ENCODE data around the gene ACP7. TPM values are rescaled to one million over a fixed set of nuclear protein-coding genes. Genes with fewer than 3 reads are reported as not detected.

ACP7 gene
- total RNA-seq, 4 donors from 2014 or later = not detected

DNA sequence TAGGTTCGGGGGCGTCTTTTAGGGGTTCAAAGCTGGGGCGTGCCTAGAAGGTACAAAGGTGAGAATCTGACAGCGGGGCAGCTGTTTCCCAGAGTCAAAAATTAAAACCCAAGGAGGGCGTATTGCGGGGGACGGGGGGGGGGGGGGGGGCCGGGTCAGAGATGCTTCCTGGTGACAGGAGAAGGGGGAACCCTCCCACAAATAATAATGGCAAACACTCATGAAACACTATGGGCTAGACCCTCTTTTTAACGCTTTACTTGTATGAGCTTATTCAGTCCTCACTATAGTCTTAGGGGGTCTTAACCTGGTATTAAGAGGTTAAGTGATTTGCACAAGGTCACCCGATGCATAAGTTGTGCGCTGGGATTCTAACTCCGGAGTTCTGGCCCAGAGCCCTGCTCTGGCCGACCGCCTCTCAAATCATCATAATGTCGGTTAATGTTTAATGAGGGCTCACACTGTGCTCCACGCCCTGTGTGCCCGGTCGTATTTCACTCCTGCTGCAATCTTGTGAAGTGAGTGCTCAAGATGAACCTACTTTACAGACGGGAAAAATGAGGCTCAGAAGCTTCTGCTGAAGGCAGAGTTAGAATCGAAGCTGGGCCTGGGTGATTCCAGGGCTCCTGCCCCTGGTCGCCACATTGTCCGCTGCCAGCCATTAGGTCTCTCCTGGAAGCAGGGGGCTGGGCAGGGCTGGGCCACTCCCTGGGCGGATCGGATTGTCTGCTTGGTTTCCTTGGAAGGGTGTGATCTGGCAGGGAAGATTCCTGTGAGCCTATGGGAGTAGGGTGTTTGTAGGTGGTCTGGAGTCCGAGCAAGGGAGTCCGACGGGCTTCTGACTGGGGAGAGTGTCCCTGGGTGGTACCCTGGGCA, 42.4 kb downstream of the ACP7 start:
- H3K9me3 ChIP-seq = no peaks in the 10 kb centered on the region
- peak overlapping the region; percentile 80 to 94 (median 88) for H3K27ac ChIP-seq
- H3K36me3 ChIP-seq = no peaks in the 10 kb centered on the region
- peak in 2 of 3 donors; percentile 84 to 86 for DNase-seq
- H3K27me3 ChIP-seq = no peaks in the 10 kb centered on the region
- TF ChIP-seq, protein P1, sequence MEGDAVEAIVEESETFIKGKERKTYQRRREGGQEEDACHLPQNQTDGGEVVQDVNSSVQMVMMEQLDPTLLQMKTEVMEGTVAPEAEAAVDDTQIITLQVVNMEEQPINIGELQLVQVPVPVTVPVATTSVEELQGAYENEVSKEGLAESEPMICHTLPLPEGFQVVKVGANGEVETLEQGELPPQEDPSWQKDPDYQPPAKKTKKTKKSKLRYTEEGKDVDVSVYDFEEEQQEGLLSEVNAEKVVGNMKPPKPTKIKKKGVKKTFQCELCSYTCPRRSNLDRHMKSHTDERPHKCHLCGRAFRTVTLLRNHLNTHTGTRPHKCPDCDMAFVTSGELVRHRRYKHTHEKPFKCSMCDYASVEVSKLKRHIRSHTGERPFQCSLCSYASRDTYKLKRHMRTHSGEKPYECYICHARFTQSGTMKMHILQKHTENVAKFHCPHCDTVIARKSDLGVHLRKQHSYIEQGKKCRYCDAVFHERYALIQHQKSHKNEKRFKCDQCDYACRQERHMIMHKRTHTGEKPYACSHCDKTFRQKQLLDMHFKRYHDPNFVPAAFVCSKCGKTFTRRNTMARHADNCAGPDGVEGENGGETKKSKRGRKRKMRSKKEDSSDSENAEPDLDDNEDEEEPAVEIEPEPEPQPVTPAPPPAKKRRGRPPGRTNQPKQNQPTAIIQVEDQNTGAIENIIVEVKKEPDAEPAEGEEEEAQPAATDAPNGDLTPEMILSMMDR (IDR thresholded peaks at IDR 0.05) = no peak
- TF ChIP-seq POLR2A (IDR thresholded peaks at IDR 0.05) = peak; percentile 84 to 92
- peaks cover 0 to 54% (median 3%) of the 10 kb centered on the region in 4 donors for H3K4me1 ChIP-seq
- H3K4me3 ChIP-seq = peak overlapping the region; percentile 69 to 85 (median 77)

DNA sequence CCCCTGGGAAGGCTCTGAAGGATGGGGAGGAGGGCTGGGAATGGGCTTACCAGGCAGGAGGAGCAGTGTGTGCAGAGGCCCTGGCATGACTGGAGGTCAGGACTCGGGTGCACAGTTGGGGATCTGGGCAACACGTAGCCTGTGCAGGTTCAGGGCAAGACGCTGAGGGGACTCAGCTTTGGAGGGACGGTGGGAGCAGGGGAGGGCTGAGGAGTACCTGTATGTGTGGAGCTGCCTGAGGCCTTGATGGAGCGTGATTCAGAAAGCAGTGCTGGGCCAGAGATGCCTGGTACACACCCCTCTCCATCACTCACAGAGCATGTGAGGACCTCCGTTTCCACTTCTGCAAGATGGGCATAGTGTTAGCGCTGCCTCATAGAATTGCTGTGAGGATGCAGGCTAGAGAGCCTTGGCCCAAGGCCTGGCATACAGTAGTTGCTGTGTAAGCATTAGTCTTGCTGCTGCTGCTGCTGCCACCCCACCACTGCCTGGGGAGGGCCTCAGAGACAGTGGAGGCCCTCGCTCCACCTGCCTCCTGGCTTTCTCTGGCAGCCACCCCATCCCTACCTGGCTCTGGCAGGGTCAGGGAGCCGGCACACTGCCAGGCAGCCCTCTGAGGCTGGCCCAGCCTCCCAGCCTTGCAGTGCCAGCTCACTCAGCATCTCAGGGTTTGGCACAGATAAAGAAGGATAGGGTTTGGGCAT, 43.8 kb downstream of the ACP7 start:
- H3K9me3 ChIP-seq = no peaks in the 10 kb centered on the region
- no peaks in the 10 kb centered on the region for H3K36me3 ChIP-seq
- H3K27me3 ChIP-seq = no peaks in the 10 kb centered on the region
- TF ChIP-seq, protein P1 (IDR thresholded peaks at IDR 0.05) = no peak
- TF ChIP-seq POLR2A (IDR thresholded peaks at IDR 0.05) = no peak
- peak overlapping the region in 3 of 4 donors; percentile 80 to 94 (median 91) for H3K27ac ChIP-seq
- peak in 1 of 3 donors; percentile 71 for DNase-seq
- peak overlapping the region in 2 of 4 donors; percentile 73 to 81 for H3K4me3 ChIP-seq
- peaks cover 0 to 68% (median 3%) of the 10 kb centered on the region in 4 donors for H3K4me1 ChIP-seq

DNA sequence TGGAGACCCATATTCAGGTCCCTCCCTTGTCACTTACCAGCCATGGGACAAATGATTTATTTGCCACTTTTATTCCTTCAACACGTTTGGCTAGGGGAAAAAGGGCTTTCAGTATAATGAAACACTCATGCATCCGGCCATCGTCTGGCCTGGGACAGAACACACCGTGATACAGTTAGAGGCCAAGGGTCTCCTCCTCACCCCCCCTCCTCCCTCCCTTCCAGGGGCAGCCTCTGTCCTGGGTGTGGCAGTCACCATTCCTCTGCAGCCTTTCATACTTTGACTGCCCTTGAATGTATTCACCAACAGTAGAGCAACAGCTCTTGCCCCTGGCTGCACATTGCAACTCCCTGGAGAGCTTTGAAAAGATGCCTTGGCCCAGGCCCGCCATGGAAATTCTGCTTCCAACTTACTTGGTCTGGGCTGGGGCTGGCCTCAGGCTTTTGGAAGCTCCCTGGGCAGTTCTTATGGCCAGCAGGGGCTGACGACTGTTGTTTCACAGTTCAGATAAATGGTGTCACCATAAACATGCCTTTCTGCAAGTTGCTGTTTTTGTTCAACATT, 44.4 kb downstream of the ACP7 start:
- Histone ChIP-seq H3K9me3 (no peaks in the 10 kb centered on the region), H3K4me1 (peaks cover 0 to 75% (median 5%) of the 10 kb centered on the region in 4 donors), H3K27me3 (no peaks in the 10 kb centered on the region), H3K4me3 (peak overlapping the region in 2 of 4 donors; percentile 73 to 81), H3K36me3 (no peaks in the 10 kb centered on the region), H3K27ac (peak overlapping the region in 3 of 4 donors; percentile 80 to 94 (median 91))
- peak in 2 of 3 donors; percentile 82 for DNase-seq
- peak; percentile 39 to 72 for TF ChIP-seq POLR2A (IDR thresholded peaks at IDR 0.05)
- TF ChIP-seq, protein P1 (IDR thresholded peaks at IDR 0.05) = peak in 1 of 6 experiments; percentile 14

DNA sequence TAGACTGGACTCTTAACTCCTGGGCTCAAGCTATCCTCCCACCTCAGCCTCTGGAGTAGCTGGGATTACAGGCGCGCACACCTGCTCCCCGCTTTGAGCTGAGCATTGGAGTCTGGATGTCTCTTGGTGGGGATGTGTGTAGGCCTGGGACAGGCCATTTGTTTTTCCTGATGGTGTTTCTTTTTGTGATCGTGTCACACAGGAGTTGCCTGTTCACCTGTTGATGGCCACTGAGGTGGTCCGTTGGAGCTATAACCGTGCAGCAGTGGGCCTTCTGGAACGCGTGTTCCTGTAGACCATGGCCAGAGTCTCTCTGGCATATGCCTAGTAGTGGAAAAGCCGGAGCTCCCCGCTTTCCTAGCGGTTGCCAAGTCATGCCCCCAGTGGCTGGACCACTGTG, 44.9 kb downstream of the ACP7 start:
- Histone ChIP-seq H3K4me1 (peaks cover 0 to 80% (median 5%) of the 10 kb centered on the region in 4 donors), H3K4me3 (peak overlapping the region in 1 of 4 donors; percentile 8), H3K36me3 (no peaks in the 10 kb centered on the region), H3K27me3 (no peaks in the 10 kb centered on the region), H3K9me3 (no peaks in the 10 kb centered on the region), H3K27ac (peak overlapping the region in 3 of 4 donors; percentile 29 to 94 (median 91))
- DNase-seq = no peak
- TF ChIP-seq, protein P1 (IDR thresholded peaks at IDR 0.05) = no peak
- no peak for TF ChIP-seq POLR2A (IDR thresholded peaks at IDR 0.05)
